Chondrocyte (in vitro differentiated cells): ENCODE data around the gene VWDE. TPM values are rescaled to one million over a fixed set of nuclear protein-coding genes. Genes with fewer than 3 reads are reported as not detected.

Experiments used
- DNase-seq: peaks from one replicate; pipeline ENCODE4 v3.0.0; 2021; ENCODE audit warnings: mixed read lengths, low spot score
- H3K27ac Mint-ChIP-seq: one replicate; pipeline ENCODE4 v1.8.0; 2021; ENCODE audit warnings: mild to moderate bottlenecking, moderate library complexity, mixed read lengths; ENCODE audit not compliant: unreplicated experiment
- H3K27me3 Mint-ChIP-seq: 2 replicates; pipeline ENCODE4 v1.8.0; 2021; ENCODE audit warnings: low read depth, mixed read lengths
- H3K36me3 Mint-ChIP-seq: 2 replicates; pipeline ENCODE4 v1.8.0; 2021; ENCODE audit warnings: low read depth, mixed read lengths
- H3K4me1 Mint-ChIP-seq: 2 replicates; pipeline ENCODE4 v1.8.0; 2021; ENCODE audit warnings: low read depth, mild to moderate bottlenecking, mixed read lengths
- H3K4me3 Mint-ChIP-seq: one replicate; pipeline ENCODE4 v1.8.0; 2021; ENCODE audit warnings: mild to moderate bottlenecking, moderate library complexity, mixed read lengths; ENCODE audit not compliant: unreplicated experiment
- H3K9me3 Mint-ChIP-seq: 2 replicates; pipeline ENCODE4 v1.8.0; 2021; ENCODE audit warnings: low read depth, mixed read lengths
- total RNA-seq: library from RNA; stranded (reverse); gene quantifications from 3 replicates; pipeline ENCODE4 v1.2.1, GENCODE V29; 2021
- TF ChIP-seq, protein P1 (sequence below): fragments of 200-600 bp; sonication (generic); IDR thresholded peaks from 2 replicates; pipeline ENCODE4 v1.5.0; 2021; ENCODE audit warnings: antibody characterized with exemption, mild to moderate bottlenecking, moderate library complexity

The VWDE gene
- total RNA-seq, 1 donor from 2014 or later: not detected

DNA sequence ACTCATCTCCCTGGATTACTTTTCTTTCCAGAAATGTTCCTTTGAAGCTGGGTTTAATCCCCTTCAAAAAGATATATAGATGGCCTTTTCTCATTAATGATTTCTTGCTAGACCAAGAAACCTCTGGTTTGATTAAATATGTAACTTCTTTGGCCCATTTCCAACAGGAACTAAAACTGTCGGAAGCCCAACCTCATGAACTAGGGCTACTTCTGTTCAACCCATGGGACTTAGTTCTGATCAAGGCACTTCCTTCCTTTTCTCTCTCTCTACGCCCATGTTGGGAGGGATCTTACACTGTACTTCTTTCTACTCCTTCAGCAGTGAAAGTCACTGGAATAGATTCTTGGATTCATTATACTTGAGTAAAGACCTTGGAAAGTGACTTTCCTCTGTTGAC, 109.0 kb downstream of the VWDE start:
- Mint-ChIP-seq H3K9me3 (peaks cover 13% of the 10 kb centered on the region), H3K27me3 (peaks cover 6% of the 10 kb centered on the region)
- TF ChIP-seq, protein P1, sequence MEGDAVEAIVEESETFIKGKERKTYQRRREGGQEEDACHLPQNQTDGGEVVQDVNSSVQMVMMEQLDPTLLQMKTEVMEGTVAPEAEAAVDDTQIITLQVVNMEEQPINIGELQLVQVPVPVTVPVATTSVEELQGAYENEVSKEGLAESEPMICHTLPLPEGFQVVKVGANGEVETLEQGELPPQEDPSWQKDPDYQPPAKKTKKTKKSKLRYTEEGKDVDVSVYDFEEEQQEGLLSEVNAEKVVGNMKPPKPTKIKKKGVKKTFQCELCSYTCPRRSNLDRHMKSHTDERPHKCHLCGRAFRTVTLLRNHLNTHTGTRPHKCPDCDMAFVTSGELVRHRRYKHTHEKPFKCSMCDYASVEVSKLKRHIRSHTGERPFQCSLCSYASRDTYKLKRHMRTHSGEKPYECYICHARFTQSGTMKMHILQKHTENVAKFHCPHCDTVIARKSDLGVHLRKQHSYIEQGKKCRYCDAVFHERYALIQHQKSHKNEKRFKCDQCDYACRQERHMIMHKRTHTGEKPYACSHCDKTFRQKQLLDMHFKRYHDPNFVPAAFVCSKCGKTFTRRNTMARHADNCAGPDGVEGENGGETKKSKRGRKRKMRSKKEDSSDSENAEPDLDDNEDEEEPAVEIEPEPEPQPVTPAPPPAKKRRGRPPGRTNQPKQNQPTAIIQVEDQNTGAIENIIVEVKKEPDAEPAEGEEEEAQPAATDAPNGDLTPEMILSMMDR: no peak

DNA sequence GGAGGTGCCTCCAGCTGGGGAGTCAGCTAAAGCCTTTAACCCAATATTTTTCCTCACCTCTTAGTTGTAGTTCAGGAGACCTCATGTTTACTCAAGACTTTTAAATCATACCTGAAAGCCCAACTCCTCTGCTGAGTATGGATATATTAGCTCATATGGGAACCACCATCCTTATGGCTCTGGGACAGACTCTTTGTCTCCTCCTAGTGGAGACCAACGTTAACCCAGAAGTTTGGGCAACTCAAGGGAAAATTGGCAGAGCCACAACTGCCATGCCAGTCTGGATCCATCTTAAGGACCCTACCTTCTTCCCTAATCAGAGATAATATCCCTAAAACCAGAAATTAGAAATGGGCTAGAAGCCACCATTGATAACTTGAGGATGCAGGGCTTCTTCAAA, 111.8 kb downstream of the VWDE start:
- DNase-seq: no peak
- H3K36me3 Mint-ChIP-seq: no peaks in the 10 kb centered on the region
- no peaks in the 10 kb centered on the region for H3K4me1 Mint-ChIP-seq
- TF ChIP-seq, protein P1: peak; percentile 18
- H3K27ac Mint-ChIP-seq: no peak overlapping the region
- H3K4me3 Mint-ChIP-seq: no peak overlapping the region
- H3K9me3 Mint-ChIP-seq: peaks cover 13% of the 10 kb centered on the region
- H3K27me3 Mint-ChIP-seq: peaks cover 4% of the 10 kb centered on the region

More for the DNA sequence above, 109.0 kb downstream of the VWDE start:
- DNase-seq: no peak
- Mint-ChIP-seq H3K36me3 (no peaks in the 10 kb centered on the region), H3K27ac (no peak overlapping the region), H3K4me1 (no peaks in the 10 kb centered on the region), H3K4me3 (no peak overlapping the region)

DNA sequence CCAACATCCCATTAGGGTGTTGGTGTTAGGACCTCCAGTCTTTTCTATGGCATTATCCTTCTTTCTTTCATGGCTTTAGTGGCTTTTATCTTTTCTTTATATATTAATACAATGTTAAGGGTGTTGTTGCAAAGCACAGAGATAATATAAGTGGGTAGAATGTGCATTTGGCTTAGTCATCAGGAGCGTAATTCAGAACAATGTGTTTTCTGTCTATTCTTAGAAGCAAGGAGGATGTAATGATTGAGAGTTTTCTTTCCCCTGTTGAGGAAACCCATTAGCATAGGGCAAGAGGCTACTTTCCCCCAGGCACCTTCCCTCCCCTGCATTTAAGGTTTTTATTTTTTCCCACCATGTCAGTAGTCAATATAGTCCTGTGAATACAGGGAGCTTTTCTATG, 112.9 kb downstream of the VWDE start:
- no peak overlapping the region for H3K4me3 Mint-ChIP-seq
- H3K27me3 Mint-ChIP-seq: peaks cover 5% of the 10 kb centered on the region
- no peak for DNase-seq
- H3K36me3 Mint-ChIP-seq: no peaks in the 10 kb centered on the region
- peaks cover 13% of the 10 kb centered on the region for H3K9me3 Mint-ChIP-seq
- TF ChIP-seq, protein P1: no peak
- H3K27ac Mint-ChIP-seq: no peak overlapping the region
- H3K4me1 Mint-ChIP-seq: no peaks in the 10 kb centered on the region

DNA sequence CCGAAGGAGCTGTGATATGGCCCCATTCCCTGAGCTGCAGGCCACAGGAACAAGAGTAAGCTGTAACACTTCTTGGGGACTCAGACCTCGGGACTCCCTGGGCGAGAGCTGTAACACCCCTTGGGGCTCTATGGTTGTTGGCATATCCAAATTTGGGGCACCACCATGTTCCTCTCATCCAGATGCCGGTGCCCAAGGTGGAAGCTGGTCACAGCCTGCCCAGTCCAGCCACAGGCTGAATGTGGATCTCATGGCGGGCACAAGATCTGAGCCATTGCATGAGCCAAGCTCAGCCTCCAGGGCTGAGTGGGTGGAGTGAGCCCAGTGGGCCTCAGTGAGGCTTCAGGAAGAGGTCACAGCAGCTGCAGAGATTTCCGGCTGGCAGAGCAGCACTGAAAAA, 113.7 kb downstream of the VWDE start:
- no peak overlapping the region for H3K27ac Mint-ChIP-seq
- TF ChIP-seq, protein P1: no peak
- no peaks in the 10 kb centered on the region for H3K36me3 Mint-ChIP-seq
- no peak for DNase-seq
- H3K4me3 Mint-ChIP-seq: no peak overlapping the region
- no peaks in the 10 kb centered on the region for H3K4me1 Mint-ChIP-seq
- H3K27me3 Mint-ChIP-seq: peaks cover 2% of the 10 kb centered on the region
- H3K9me3 Mint-ChIP-seq: peaks cover 13% of the 10 kb centered on the region

DNA sequence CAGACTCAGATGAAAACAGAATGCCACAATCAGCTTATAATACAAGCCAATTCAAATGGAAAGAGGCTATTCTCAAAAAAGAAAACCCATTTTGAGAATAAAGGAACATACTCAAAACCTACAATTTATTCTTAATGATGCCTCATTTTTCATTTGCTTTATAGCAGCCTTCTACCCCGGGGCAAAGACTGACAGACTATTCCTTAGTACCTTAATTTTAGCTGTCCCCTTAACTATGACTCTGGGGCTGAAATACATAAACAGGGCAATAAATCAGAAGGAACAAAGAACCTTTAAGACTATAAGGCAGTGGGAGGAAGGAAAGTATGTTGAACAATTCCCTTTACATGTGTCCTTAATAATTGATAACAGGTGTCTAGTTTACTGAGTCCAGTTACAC, 115.8 kb downstream of the VWDE start:
- Mint-ChIP-seq H3K4me3 (no peak overlapping the region), H3K27me3 (peaks cover 5% of the 10 kb centered on the region), H3K9me3 (peaks cover 13% of the 10 kb centered on the region), H3K4me1 (no peaks in the 10 kb centered on the region), H3K36me3 (no peaks in the 10 kb centered on the region), H3K27ac (no peak overlapping the region)
- DNase-seq: no peak
- TF ChIP-seq, protein P1: no peak
